Smooth muscle cell (in vitro differentiated cells): ENCODE results near the gene PPFIA3. TPM values are rescaled to one million over a fixed set of nuclear protein-coding genes. Genes with fewer than 3 reads are reported as not detected.

Source experiments
- DNase-seq: peaks from one replicate; lab custom pipeline; 2025; ENCODE audit not compliant: unreplicated experiment; lab: John Stamatoyannopoulos, UW
- H2AFZ ChIP-seq: fragments of 200-600 bp; sonication (generic); 2 replicates; pipeline ENCODE4 v1.6.0; 2016; ENCODE audit warnings: antibody characterized with exemption, low read depth, mild to moderate bottlenecking
- H3F3A ChIP-seq: fragments of 200-600 bp; sonication (generic); 2 replicates; pipeline ENCODE4 v1.6.0; 2017; ENCODE audit warnings: antibody characterized with exemption, low read depth
- H3K27ac ChIP-seq: fragments of 200-600 bp; sonication (generic); 2 replicates; pipeline ENCODE4 v1.5.1; 2016; ENCODE audit warnings: low read depth, mild to moderate bottlenecking
- H3K27me3 ChIP-seq: fragments of 200-600 bp; sonication (generic); 2 replicates; pipeline ENCODE4 v1.6.1; 2016; ENCODE audit warnings: low read depth, mild to moderate bottlenecking
- H3K36me3 ChIP-seq: fragments of 200-600 bp; sonication (generic); 2 replicates; pipeline ENCODE4 v1.5.1; 2016; ENCODE audit warnings: low read depth
- H3K4me1 ChIP-seq: fragments of 200-600 bp; sonication (generic); 2 replicates; pipeline ENCODE4 v1.5.1; 2016; ENCODE audit warnings: low read depth
- H3K4me2 ChIP-seq: fragments of 200-600 bp; sonication (generic); 2 replicates; pipeline ENCODE4 v1.6.0; 2016; ENCODE audit warnings: mild to moderate bottlenecking
- H3K4me3 ChIP-seq: fragments of 200-600 bp; sonication (generic); 2 replicates; pipeline ENCODE4 v1.5.1; 2016; ENCODE audit warnings: mild to moderate bottlenecking
- H3K79me2 ChIP-seq: fragments of 200-600 bp; sonication (generic); 2 replicates; pipeline ENCODE4 v1.6.0; 2016; ENCODE audit warnings: low read depth, mild to moderate bottlenecking
- H3K9ac ChIP-seq: fragments of 200-600 bp; sonication (generic); 2 replicates; pipeline ENCODE4 v1.6.0; 2016; ENCODE audit warnings: low read depth
- H3K9me3 ChIP-seq: fragments of 200-600 bp; sonication (generic); replicated peaks from 2 replicates; pipeline ENCODE4 v1.5.1; 2016; ENCODE audit warnings: low read depth
- H4K20me1 ChIP-seq: fragments of 200-600 bp; sonication (generic); 2 replicates; pipeline ENCODE4 v1.6.0; 2016; ENCODE audit warnings: low read depth
- CTCF ChIP-seq: fragments of 200-600 bp; sonication (generic); IDR thresholded peaks from 2 replicates; pipeline ENCODE4 v1.5.1; 2017; ENCODE audit warnings: borderline replicate concordance, mild to moderate bottlenecking, antibody characterized with exemption; ENCODE audit not compliant: insufficient read depth, poor library complexity, severe bottlenecking
- WGBS: methylation state at CpG from one replicate; pipeline ENCODE4 v1.1.7; 2016; ENCODE audit warnings: low lambda C conversion rate; 5-methylcytosine and 5-hydroxymethylcytosine counted together
- polyA plus RNA-seq: library from polyadenylated mRNA; unstranded; fragments of >200 nt; fragmentation: Nextera tagmentation; extraction: Ambion mirVana; gene quantifications from 2 replicates; pipeline ENCODE4 v1.2.1, GENCODE V29; 2016
- total RNA-seq: library from RNA; depleted of rRNA; stranded (reverse); fragments of >200 nt; gene quantifications from 2 replicates; pipeline ENCODE4 v1.2.3, GENCODE V29; 2014

The PPFIA3 gene
- total and polyA plus RNA-seq, 2 experiments from 2014 or later, result 3.2 to 20.3 TPM

DNA sequence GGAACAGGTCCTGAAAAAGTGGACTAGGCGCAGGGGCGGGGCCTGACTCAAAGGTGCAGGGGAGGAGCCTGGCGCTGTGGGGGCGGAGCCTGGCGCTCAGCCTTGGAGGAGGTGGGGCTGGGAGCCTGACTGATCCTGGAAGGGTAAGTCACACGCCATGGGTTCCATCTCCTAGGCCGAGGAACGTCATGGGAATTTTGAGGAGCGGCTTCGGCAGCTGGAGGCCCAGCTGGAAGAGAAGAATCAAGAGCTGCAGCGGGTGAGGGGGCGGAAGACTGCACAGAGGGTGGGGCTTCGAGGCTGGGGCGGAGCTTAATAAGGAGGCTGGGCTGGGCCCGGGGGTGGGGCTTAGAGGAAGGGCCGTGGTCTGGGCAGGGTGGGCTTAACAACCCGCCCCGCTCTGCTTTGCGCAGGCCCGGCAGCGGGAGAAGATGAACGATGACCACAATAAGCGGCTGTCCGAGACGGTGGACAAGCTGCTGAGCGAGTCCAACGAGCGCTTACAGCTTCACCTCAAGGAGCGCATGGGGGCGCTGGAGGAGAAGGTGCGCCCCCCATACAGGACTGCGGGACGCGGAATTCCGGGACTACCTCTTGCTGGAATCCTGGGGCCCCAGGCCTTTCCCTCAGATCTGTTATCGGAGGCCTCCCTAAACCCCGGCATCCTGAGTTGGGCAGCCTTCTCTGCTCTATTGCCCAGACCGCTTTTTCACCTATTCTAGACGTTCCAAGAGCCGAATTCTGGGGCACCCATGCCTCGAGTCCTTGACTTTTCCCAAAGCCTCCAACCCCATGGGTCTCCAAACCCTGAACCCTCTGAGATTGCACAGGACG is 14.5 kb downstream of the PPFIA3 start:
- Histone ChIP-seq H3K9ac (no peak overlapping the region), H3K79me2 (no peaks in the 10 kb centered on the region), H3K36me3 (no peaks in the 10 kb centered on the region), H3K4me2 (no peak overlapping the region), H3K4me1 (no peaks in the 10 kb centered on the region), H3K9me3 (no peaks in the 10 kb centered on the region), H3K4me3 (no peak overlapping the region), H2AFZ (no peak overlapping the region), H4K20me1 (no peaks in the 10 kb centered on the region), H3K27ac (no peak overlapping the region), H3F3A (no peaks in the 10 kb centered on the region), H3K27me3 (no peaks in the 10 kb centered on the region)
- no peak for DNase-seq
- 91% methylated on average over 32 of the region's 42 CpGs for WGBS
- TF ChIP-seq CTCF, result no peak

- Histone ChIP-seq H3K9ac (no peak overlapping the region), H3K36me3 (no peaks in the 10 kb centered on the region), H3K4me2 (no peak overlapping the region), H3K27me3 (no peaks in the 10 kb centered on the region), H3K4me3 (no peak overlapping the region), H3K79me2 (no peaks in the 10 kb centered on the region), H3K4me1 (no peaks in the 10 kb centered on the region), H2AFZ (no peak overlapping the region), H3F3A (no peaks in the 10 kb centered on the region), H3K27ac (no peak overlapping the region), H3K9me3 (no peaks in the 10 kb centered on the region), H4K20me1 (no peaks in the 10 kb centered on the region)
- WGBS, result 97% methylated on average over 5 of the region's 5 CpGs
- no peak for TF ChIP-seq CTCF
- no peak for DNase-seq
These were observed 16.3 kb downstream of the PPFIA3 start for GRCh38 chr19:49135686-49136085.

- Histone ChIP-seq H3K27me3 (no peaks in the 10 kb centered on the region), H3K79me2 (no peaks in the 10 kb centered on the region), H3K4me3 (no peak overlapping the region), H2AFZ (no peak overlapping the region), H3K9me3 (no peaks in the 10 kb centered on the region), H3K27ac (no peak overlapping the region), H4K20me1 (no peaks in the 10 kb centered on the region), H3K4me2 (no peak overlapping the region), H3K9ac (no peak overlapping the region), H3F3A (no peaks in the 10 kb centered on the region), H3K36me3 (no peaks in the 10 kb centered on the region), H3K4me1 (no peaks in the 10 kb centered on the region)
- 88% methylated on average over 7 of the region's 10 CpGs for WGBS
- no peak for DNase-seq
- TF ChIP-seq CTCF, result no peak
These were observed 17.4 kb downstream of the PPFIA3 start for GRCh38 chr19:49136771-49137171.

DNA sequence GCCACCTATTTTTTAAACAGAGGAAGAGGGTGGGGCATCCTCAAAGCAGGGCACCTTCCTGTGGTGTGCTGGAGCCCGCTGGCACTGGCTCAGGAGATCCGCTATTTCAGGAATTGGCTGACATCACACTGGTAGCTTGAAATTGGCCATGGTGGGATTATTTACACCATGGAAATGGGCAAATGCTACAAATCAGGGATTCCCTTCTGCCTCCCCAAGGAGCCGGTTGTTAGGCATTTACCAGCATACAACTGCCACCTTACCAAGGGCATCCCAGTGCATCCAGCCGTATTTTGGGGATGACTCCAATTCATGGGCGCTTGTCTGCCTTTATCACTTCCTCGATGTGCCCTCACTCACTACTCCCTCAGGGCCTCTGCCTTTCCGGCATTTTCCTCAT is 21.6 kb downstream of the PPFIA3 start:
- H3K36me3 ChIP-seq, result no peaks in the 10 kb centered on the region

More for the DNA sequence above, 21.6 kb downstream of the PPFIA3 start:
- no peak for DNase-seq
- no peak for TF ChIP-seq CTCF
- WGBS, result 91% methylated on average over 7 of the region's 7 CpGs
- H3K4me1 ChIP-seq, result peaks cover 8% of the 10 kb centered on the region
- no peaks in the 10 kb centered on the region for H3K27me3 ChIP-seq
- H4K20me1 ChIP-seq, result no peaks in the 10 kb centered on the region
- H3K27ac ChIP-seq, result no peak overlapping the region
- H3K9ac ChIP-seq, result no peak overlapping the region
- no peak overlapping the region for H3K4me2 ChIP-seq
- no peak overlapping the region for H3K4me3 ChIP-seq
- no peak overlapping the region for H2AFZ ChIP-seq
- H3F3A ChIP-seq, result no peaks in the 10 kb centered on the region
- H3K79me2 ChIP-seq, result no peaks in the 10 kb centered on the region
- H3K9me3 ChIP-seq, result no peaks in the 10 kb centered on the region
